Stimulated activated CD4-positive, alpha-beta T cell treated with anti-CD3 and anti-CD28 coated beads, Interleukin-2, amount 100 ng/mL, for 24 hours (primary cell): ENCODE measurements around the gene TSPAN3.
A peak's percentile ranks its signal among the peaks of the same experiment; 100 is the strongest.

Source experiments
- DNase-seq, 2 donors: peaks; one replicate each; pipeline ENCODE4 v3.0.0-alpha.2; 2020

The TSPAN3 gene

GRCh38 chr15:77021803-77022381 is 49.0 kb downstream of the TSPAN3 start:
- DNase-seq: peak in 1 of 2 donors; percentile 50

GRCh38 chr15:77021088-77021481 is 49.8 kb downstream of the TSPAN3 start:
- DNase-seq: no peak

- DNase-seq: no peak
These were observed 50.4 kb downstream of the TSPAN3 start for GRCh38 chr15:77020348-77021087.

- peak; percentile 57 to 59 for DNase-seq
These were observed 51.2 kb downstream of the TSPAN3 start for GRCh38 chr15:77019521-77020331.

- DNase-seq: no peak
These were observed 52.0 kb downstream of the TSPAN3 start for GRCh38 chr15:77018796-77019505.

- no peak for DNase-seq
These were observed 52.9 kb downstream of the TSPAN3 start for GRCh38 chr15:77017761-77018720.

- DNase-seq: no peak
These were observed 53.7 kb downstream of the TSPAN3 start for GRCh38 chr15:77017091-77017660.

GRCh38 chr15:77016321-77016695 is 54.6 kb downstream of the TSPAN3 start:
- no peak for DNase-seq

- DNase-seq: no peak
These were observed 55.1 kb downstream of the TSPAN3 start for GRCh38 chr15:77015646-77016320.

GRCh38 chr15:77014132-77015081 is 56.5 kb downstream of the TSPAN3 start:
- peak in 1 of 2 donors; percentile 37 for DNase-seq

GRCh38 chr15:77013776-77014131 is 57.2 kb downstream of the TSPAN3 start:
- peak; percentile 83 to 84 for DNase-seq

GRCh38 chr15:77012868-77013267 is 58.0 kb downstream of the TSPAN3 start:
- DNase-seq: no peak

GRCh38 chr15:77012117-77012712 is 58.7 kb downstream of the TSPAN3 start:
- no peak for DNase-seq

GRCh38 chr15:77010857-77011256 is 60.1 kb downstream of the TSPAN3 start:
- DNase-seq: no peak

GRCh38 chr15:77010312-77010686 is 60.6 kb downstream of the TSPAN3 start:
- no peak for DNase-seq

GRCh38 chr15:77009646-77010311 is 61.1 kb downstream of the TSPAN3 start:
- no peak for DNase-seq

- no peak for DNase-seq
These were observed 61.7 kb downstream of the TSPAN3 start for GRCh38 chr15:77009176-77009575.

- DNase-seq: no peak
These were observed 66.7 kb downstream of the TSPAN3 start for GRCh38 chr15:77004189-77004588.
